GM21786 (cell line): ENCODE measurements around the gene JARID2.
A peak's percentile ranks its signal among the peaks of the same experiment; 100 is the strongest.

Experiments
- ATAC-seq: cut with Tn5 transposase; IDR thresholded peaks from one replicate; pipeline ENCODE4 v1.9.1; 2021; ENCODE audit not compliant: unreplicated experiment

JARID2 gene

DNA sequence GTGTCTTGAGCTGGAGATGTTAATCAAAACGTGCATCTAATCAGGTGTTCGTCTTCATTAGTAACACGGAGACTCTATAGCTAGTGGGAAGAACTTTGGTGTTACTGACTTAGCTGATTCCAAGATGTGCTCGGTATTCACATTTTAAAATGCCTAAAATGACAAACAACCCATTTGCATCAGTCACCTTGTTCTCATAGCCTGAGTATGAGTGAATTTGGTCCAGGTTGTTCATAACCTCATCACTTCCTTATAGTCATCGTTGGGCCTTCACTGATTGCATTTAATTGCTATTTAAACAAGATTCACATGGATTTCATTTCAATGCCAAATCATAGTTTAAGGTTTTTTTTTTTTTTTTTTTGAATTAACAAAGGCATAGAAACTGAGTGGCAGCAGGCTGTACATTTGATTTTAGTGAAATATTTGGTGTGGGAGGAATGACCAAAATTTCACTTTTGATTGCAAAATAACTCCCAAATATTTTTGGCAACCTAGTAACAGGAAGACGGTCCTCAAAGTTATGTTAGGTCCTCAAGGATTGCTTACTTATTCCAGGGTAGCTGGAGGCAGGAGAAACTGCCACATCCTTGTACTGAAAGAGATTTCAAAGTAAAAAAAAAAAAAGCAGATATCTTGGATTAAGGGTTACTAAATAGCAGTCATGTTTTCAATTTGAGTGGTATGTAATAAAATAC is 104.7 kb downstream of the JARID2 start:
- ATAC-seq: no peak

DNA sequence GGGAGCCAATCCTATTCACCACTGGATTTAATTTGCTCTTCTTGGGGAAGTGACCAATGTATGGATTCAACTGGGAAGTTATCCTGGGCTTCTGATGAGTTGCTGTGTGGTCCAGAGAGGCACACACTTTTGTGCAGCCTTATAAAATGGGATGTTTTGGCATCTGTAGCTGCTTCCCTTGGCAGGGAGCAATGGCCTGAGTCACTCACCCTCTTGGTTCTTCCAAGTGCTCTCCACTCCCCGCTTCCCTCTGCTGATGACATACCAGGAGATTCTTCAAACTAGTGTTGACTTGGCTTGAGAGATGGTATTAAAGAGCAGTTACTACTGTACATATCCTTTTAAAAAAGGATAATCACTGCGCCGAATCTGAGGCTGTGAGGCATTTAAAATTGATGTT is 105.8 kb downstream of the JARID2 start:
- no peak for ATAC-seq

DNA sequence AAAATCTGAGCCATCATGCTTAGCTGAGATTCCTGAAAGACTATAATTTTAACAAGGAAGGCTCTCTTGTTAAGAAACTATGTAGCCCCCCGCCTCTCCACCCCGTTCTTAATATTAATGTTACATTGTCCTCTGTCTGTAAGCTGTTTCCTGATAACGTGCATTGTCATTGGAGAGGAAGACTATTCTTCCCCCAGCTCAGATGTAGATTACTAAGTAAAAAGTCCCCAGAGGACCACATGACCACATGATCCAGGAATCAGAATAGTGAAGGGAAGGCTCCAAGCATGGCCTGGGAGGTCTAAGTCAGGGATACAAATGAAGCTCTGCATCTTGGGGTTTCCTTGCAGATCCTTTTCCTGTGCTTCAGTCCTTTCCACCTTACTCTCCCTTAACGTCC is 106.4 kb downstream of the JARID2 start:
- ATAC-seq: no peak

DNA sequence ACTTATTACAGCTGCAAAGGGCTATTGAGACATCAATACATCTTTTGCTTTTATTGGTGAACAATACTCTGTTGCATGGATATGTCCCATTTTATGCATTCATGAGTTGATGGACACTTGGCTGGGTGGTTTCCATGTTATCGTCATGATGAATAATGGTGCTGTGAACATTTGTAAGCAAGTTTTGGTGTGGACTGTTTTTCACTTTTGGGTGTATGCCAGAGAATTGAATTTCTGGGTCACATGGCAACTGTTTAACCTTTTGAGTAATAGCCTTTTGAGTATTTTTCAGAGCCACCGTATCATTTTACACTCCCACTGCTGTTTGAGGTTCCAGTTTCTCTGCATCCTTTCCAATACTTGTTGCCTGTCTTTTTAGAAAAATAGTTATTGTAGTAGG is 107.0 kb downstream of the JARID2 start:
- no peak for ATAC-seq

DNA sequence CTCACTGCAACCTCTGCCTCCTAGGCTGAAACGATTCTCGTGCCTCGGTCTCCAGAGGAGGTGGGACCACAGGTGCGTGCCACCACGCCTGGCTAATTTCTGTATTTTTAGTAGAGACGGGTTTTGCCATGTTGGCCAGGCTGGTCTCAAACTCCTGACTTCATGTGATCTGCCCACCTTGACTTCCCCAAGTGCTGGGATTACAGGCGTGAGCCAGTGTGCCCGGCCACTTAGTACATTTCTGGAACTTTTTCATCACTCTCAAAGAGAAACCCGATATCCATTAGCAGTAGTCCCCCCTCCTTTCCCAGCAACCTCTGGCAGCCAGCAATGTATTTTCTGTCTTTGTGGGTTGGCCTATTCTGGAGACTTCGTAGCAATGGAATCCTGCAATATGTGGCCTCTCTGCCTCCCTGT is 109.8 kb downstream of the JARID2 start:
- no peak for ATAC-seq

DNA sequence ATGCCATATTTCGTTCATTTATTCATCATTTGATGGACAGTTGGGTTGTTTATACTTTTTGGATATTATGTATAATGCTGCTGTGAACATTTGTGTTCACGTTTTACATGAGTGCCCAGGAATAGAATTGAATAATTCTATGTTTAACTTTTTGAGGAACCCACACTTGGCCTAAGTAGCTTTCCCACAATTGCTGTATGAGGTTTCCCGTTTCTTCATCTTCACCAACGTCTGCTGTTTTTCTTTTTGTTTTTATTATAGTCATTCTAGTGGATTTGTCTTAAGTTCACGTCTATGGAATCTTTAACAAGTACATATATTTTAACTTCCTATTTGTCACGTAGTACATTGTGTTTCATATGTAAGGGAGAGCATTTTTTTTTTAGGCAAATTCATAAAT is 110.3 kb downstream of the JARID2 start:
- ATAC-seq: no peak

DNA sequence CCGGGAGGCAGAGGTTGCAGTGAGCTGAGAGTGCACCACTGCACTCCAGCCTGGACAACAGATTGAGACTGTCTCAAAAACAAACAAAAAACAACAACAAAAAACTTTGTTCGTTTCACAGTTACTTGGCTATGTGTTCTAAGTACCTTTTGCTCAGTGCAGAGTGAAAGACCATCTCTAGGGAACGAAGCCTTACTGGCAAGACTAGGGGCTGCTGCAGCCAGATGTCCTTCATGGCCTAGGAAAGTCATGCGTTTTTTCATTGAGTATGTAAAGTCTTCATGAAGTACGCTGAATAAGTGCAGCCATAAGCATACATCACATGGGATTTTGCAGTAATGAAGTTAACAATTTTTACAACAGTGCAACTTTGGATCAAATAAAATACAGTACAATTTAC is 111.1 kb downstream of the JARID2 start:
- ATAC-seq: no peak

DNA sequence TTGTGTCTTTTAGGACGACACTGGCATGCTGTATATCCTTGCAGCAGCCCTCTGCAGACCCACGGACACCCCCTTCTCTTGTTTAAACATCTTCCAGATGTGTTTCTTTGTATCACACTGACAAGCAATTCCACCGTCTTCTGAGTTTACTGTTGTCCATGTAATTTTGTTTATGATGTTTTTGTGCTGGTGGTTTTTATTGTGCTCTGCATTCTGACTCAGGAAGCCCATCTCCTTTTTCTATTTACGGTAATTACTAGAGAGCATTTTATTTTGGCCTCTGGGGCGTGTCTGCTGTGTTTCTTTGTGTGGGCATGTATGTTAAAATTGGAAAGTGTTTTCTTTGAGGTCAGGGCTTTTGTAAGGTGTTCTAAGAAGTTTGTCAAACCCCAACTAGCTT is 111.9 kb downstream of the JARID2 start:
- no peak for ATAC-seq

DNA sequence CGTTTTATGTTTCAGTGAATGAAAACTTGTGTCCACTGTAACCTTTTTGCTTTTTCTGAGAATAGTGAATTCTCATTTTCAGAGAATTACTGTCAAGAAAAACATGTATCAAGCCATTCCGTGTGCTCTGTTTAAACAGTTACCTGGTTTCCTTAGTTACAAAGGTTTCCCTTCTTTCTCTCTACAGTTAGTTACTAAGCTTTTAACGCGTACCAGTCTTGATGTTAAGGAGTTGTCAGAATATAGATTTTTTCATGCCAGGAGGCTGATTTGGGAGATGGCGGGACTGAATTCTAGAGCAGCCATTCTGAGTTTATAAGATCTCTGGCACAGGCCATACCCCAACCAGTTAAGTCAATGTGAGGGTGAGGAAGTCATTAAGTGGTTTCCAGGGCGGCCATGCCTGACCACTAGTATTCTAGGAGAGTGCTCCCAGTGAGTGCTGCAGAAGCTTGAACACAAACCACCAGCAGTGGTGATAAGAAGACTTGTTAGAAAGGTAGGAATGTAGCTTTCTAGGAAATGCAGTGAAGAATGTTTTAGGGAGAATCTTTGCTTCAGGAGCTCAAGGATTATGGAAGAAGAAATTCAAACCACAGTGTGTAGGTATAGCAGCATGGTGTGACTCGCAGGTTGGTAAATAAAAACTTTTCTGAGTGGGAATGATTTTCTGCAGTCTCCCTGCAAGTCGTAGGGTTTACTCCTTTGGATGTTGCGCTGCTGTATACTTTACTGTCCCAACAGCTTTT is 112.9 kb downstream of the JARID2 start:
- peak; percentile 39 for ATAC-seq

DNA sequence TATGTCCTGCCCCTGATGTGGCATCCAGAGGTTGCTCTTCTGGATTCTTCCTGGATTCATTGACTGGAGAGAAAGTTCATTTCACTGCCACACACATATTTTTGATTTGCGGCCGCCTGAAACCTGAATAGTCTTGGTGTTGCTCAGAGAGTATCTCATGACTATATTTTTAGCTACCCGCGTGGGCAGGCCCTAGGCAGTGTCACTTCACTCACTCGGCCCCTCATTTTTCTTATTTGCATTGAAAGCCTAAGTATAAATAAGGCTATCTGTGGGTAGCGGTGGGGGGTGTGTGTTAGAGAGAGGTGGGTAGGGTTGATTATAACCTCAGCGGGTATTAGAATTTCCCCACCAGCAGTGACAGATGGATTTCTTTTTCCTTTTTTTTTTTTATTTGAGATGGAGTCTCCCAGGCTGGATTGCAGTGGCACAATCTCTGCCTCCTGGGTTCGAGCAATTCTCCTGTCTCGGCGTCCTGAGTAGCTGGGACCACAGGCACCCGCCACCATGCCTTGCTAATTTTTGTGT is 113.5 kb downstream of the JARID2 start:
- ATAC-seq: peak; percentile 50

DNA sequence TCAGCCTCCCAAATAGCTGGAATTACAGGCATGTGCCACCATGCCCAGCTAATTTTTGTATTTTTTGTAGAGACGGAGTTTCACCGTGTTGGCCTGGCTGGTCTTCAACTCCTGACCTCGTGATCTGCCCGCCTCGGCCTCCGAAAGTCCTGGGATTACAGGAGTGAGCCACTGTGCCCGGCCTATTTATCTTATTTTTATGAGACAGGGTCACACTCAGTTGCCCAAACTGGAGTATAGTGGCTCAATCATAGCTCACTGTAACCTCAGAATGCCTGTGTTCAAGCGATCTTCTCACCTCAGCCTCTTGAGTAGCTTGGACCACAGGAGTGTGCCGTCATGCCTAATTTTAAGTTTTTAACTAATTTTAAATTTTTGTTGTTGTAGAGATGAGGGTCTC is 114.4 kb downstream of the JARID2 start:
- ATAC-seq: no peak

DNA sequence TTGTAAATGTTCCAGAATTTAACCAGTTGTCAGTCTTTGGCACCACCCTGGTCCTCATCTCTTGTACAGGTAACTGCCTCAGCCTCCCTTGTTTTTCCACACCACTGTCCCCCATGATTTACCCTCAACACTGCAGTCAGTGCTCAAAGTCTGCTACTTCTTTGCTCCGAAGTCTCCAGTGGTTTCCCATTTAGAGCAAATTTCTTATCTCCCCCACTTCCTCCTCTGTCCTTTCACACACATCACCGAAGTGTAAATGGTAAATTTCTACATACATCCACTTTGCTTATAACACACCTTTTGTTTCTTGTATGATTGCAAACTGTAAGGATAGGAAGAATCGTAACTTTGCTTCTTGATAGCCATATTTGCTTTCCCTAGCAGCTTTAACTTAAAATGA is 115.3 kb downstream of the JARID2 start:
- no peak for ATAC-seq

DNA sequence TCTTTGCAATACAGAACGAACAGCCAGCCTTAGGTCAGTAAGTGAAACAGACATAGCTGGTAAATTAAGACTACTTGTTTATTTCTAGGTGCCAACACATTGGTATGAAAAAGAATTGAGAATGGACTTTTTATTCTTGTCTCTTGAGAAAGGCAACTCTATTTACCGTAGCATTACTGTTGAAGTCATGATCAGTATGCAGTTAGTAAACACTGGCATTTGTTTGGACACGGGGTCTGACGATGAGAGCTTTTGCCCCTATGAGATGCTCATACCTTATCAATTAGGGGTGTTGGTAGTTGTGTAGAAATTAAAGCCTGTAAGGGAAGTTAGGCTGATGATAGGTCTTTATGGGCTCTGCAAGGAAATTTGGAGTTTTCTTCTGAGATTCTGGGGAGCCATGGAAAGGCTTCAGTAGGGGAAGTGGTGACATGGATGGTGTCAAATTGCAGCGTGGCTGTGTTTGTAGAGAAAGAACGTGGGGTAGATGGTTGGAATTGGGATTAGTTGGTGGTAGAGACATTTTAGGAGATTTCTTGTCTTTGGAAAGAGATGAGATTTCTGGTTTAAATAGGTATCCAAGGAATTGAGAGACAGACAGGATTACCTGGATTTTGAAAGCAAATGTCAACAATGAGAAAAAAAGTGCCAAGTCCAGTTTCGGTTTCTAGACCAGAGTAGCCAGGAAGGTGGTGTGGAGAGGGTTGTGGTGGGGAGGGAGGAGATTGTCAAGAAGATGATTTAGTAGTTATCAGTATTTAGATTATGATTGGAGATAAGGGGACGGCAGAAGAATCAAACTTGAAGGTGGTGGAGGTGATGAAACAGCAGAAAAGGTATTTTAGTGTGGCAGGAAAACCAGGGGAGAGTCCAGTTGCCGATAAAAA is 116.6 kb downstream of the JARID2 start:
- ATAC-seq: no peak

DNA sequence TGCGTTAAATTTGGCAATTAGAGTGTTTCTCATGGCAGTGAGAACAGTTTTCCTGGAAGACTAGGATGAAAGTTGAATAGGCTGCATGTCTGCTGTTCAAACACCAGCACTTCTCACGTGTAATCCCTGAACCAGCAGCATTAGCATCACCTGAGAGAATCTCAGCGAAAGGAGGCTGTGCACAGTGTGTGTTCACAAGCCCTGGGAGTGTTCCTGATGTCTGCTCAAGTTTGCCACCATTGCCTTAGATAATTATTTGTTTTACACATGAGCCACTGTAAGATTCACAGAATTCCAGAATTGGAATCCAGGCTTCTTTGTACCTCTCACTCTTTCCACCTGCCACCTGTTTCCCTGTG is 117.3 kb downstream of the JARID2 start:
- no peak for ATAC-seq

DNA sequence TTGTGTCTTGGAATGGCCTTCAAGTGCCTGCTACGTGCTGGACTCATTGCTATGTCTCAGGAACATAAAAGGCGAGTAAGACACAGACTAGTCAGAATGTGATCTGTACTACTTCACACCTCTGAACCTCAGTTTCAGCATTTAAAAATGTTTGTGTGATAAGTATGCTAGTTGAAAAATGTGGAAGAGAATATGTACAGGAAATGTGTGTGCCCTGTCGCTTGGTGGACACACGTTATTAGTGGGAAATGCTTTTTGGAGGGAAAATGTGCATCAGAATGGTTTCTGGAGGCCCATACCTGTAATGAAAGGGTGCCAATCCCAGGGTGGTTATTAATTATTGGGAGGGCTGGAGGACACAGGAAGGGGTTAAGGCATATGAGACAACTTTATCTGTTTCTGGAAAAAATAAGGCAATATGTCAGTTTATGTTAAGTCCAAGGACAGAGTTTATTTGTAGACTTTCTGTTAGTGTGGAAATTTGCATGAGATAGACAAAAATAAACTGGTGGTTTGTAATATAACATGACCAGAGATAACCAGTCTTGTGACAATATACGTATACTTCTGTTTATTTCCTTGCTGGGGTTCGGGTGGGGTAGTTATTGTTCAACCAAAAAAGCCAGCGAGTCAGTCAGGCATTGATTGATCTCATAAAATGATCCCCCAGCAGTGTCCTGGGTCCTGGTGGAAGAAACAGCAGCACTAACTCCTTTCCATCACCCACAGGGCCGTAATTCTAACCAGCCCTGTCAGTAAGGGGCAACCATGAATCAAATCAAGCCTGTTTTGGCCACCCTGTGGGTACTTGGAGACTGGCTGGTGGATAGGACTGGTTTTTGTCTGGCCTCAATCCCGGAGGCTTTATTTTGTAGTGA is 117.9 kb downstream of the JARID2 start:
- peak; percentile 43 for ATAC-seq

DNA sequence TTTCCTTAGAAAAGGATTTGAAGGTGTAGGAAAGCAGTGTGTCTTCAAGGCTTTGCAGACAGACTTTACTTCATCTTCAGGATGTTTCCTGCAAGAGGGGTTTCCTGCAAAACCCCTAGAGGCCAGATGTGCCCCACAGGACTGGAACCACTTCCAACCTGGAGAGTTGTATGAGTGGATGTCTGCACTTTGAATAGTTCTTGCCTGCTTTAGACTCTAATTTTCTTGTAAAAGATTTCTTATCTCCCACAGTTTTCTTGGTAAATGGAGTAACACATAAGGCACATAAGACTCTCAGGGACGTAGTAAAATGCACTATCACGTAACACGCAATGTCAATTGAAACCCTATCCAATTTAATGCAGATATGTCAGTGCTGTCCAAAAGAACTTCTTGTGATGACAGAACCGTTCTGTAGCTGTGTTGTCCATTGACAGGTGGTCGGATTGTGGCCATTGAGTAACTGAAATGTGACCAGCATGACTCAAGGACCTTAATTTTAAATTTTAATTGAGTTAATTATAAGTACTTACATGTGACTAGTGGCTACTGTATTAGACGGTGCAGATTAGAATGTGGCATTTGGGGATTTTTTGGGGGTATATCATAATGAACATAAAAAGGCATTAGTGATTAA is 118.7 kb downstream of the JARID2 start:
- no peak for ATAC-seq

DNA sequence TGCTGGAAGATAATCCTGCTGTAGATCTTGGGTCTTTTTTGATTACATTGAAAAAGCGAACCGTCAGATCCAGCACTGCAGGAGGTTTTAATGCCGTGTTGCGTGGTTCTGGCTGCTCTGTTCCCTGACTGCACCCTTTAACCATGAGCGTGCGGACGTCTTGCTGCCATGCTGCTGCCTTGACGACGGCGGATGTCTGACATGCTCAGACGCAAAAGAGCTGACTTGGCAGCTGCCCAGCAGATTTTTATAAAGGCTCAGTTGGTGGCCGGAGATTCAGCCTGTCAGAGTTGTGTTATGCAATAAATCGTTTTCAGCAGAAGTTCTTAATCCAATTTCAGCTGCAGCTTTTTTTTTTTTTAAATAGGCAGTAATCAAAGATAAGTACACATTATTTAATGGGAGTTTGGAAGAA is 119.4 kb downstream of the JARID2 start:
- ATAC-seq: no peak

DNA sequence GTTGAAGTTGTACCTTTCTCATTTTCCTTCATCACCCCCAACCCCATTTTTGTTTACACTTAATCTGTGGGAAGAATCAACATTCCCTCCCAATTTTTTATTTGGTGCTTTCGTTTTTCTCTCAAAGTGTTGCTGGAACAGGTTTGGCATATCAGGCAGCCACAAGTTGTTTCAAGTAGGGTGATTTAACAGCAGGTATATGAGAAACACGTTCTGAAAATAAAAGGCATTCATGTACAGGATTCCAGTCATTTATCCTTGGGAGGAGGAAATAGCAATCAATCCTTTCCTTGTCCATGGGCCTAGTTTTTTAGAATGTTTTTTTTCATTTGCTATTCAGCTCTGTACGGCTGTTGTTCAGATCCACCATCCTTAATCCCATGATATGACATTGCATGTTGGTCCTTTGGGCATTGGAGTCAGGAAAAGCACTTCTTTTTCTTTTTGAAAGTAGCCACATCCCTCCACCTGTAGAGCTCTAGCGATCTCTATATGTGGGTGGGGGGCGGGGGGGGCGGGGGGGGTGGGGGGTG is 120.2 kb downstream of the JARID2 start:
- ATAC-seq: no peak

DNA sequence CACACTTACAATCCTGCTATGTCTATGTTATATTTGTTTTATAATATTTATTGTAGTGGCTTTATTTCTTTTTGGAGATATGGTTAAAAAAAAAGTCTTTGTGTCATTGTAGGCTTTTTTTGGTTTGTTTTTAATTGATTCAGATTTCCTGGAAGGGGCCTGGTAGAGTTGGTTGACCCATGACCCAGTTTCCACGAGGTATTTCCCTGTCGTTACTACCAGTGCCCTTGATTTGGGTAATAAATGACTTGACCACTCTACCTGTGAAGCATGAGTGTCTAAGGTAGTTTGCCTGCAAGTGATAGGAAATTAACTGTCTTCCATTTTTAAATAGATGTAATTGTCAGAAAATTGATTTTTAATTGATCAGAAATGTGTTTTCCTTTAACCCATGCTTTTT is 121.0 kb downstream of the JARID2 start:
- ATAC-seq: no peak

DNA sequence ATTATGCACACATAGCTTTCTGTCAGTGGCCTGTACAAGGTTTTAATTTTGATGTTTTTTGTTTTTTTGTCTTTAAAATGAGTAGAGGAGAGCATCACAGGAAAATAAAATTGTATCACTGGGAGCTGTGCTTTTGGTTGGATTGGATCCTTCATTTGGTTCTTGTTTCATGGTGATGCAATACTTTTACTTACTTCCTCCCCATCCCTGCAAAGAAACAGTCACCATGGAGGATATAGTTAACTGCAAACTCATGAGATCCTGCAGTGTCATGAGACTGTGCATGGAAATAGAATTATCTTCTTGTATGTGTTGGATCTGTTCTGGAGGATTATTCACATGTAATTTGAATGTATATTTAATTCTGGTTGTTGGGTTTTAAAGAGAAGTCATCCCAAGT is 122.3 kb downstream of the JARID2 start:
- ATAC-seq: no peak
